Mucosa of descending colon (tissue), 3 donors: ENCODE measurements around the gene GMDS. TPM values are rescaled to one million over a fixed set of nuclear protein-coding genes. Genes with fewer than 3 reads are reported as not detected.

Source experiments
- ATAC-seq: fragments of 200-7000 bp; cut with Tn5 transposase; one replicate; pipeline ENCODE4 v1.9.1; 2020; ENCODE audit warnings: mild to moderate bottlenecking, moderate library complexity
- DNase-seq, 3 donors: peaks; one replicate each; pipeline ENCODE4 v3.0.0-alpha.2; 2020
- H3K36me3 ChIP-seq: fragments of 200-600 bp; one replicate; pipeline ENCODE4 v1.8.0; 2021; ENCODE audit warnings: low read depth, mild to moderate bottlenecking
- H3K4me1 ChIP-seq: fragments of 200-600 bp; one replicate; pipeline ENCODE4 v1.8.0; 2021; ENCODE audit warnings: low read depth, mild to moderate bottlenecking
- H3K4me3 ChIP-seq: fragments of 200-600 bp; one replicate; pipeline ENCODE4 v1.8.0; 2021; ENCODE audit warnings: mild to moderate bottlenecking
- H3K9me3 ChIP-seq: fragments of 200-600 bp; one replicate; pipeline ENCODE4 v1.8.0; 2021; ENCODE audit warnings: mild to moderate bottlenecking
- CTCF ChIP-seq: fragments of 200-600 bp; IDR thresholded peaks from one replicate; pipeline ENCODE4 v1.8.0; 2022; ENCODE audit warnings: antibody characterized with exemption, mild to moderate bottlenecking
- intact Hi-C, 2 donors: fragments of 100-400 bp; cut with DNase I in 1 of 2; cut with micrococcal nuclease in 1 of 2; formaldehyde crosslinking; loops; one replicate each; pipeline versions ENCODE4 v1.11.0 to v1.11.1; 2022; cut with DNase I, micrococcal nuclease
- total RNA-seq, 3 donors: library from RNA; stranded (reverse); fragmentation: NEBNext Ultra II Directional in 2 of 3; extraction: Animal tissue kit (Norgen Biotek cat#: 25700) in 2 of 3; gene quantifications; one replicate each; pipeline versions ENCODE4 v1.2.1 to v1.2.4, GENCODE V29; 2021 to 2023
- donor health status: DM: no; HTN: no; CAD: no; lungs with moderate emphysema.
- donor health status: DM: no; HTN: no; CAD: no.
- donor health status: DM: no; HTN: yes; CAD: no.

The GMDS gene
- total RNA-seq, 3 donors from 2014 or later: 68.0 to 228 (median 135) TPM

- DNase-seq: no peak
- Histone ChIP-seq H3K9me3 (no peaks in the 10 kb centered on the region), H3K36me3 (no peaks in the 10 kb centered on the region), H3K4me1 (no peaks in the 10 kb centered on the region), H3K4me3 (no peak overlapping the region)
- intact Hi-C loops: no loop called here
- ATAC-seq: no peak
- no peak for TF ChIP-seq CTCF
These were observed 294.8 kb downstream of the GMDS start for GRCh38 chr6:1950631-1951030.

- no peak overlapping the region for H3K4me3 ChIP-seq
- no peaks in the 10 kb centered on the region for H3K9me3 ChIP-seq
- DNase-seq (no peak), ATAC-seq (no peak)
- H3K4me1 ChIP-seq: no peaks in the 10 kb centered on the region
- intact Hi-C loops: no loop called here
- TF ChIP-seq CTCF: no peak
- no peaks in the 10 kb centered on the region for H3K36me3 ChIP-seq
These were observed 295.9 kb downstream of the GMDS start for GRCh38 chr6:1949538-1949937.

GRCh38 chr6:1947922-1948321 lies 297.5 kb downstream of the GMDS start:
- ATAC-seq (no peak), DNase-seq (no peak)
- Histone ChIP-seq H3K9me3 (no peaks in the 10 kb centered on the region), H3K4me3 (no peak overlapping the region), H3K36me3 (no peaks in the 10 kb centered on the region), H3K4me1 (no peaks in the 10 kb centered on the region)
- intact Hi-C loops: no loop called here
- TF ChIP-seq CTCF: no peak

GRCh38 chr6:1946583-1946982 lies 298.8 kb downstream of the GMDS start:
- intact Hi-C loops: no loop called here
- Histone ChIP-seq H3K4me1 (no peaks in the 10 kb centered on the region), H3K9me3 (no peaks in the 10 kb centered on the region), H3K36me3 (no peaks in the 10 kb centered on the region), H3K4me3 (no peak overlapping the region)
- DNase-seq (no peak), ATAC-seq (no peak)
- no peak for TF ChIP-seq CTCF

GRCh38 chr6:1945235-1945832 lies 300.1 kb downstream of the GMDS start:
- no peak for DNase-seq
- Histone ChIP-seq H3K36me3 (no peaks in the 10 kb centered on the region), H3K4me1 (no peaks in the 10 kb centered on the region), H3K9me3 (no peaks in the 10 kb centered on the region), H3K4me3 (no peak overlapping the region)
- intact Hi-C loops: no loop called here
- no peak for TF ChIP-seq CTCF
- ATAC-seq: no peak

GRCh38 chr6:1942834-1943233 lies 302.6 kb downstream of the GMDS start:
- no peaks in the 10 kb centered on the region for H3K36me3 ChIP-seq
- H3K4me1 ChIP-seq: no peaks in the 10 kb centered on the region
- no peak for ATAC-seq
- H3K9me3 ChIP-seq: no peaks in the 10 kb centered on the region
- H3K4me3 ChIP-seq: no peak overlapping the region
- DNase-seq: no peak
- intact Hi-C loops: no loop called here
- TF ChIP-seq CTCF: no peak
